HEK293 (cell line): ENCODE results near the gene SCN3A.

Experiments used
- BCL11B ChIP-seq: fragments of 450-650 bp; formaldehyde crosslinking; IDR thresholded peaks from 2 replicates; pipeline ENCODE4 v1.5.1; 2016; ENCODE audit warnings: low read depth, missing biosample characterization, missing genetic modification characterization
- CTCF ChIP-seq: fragments of 450-650 bp; formaldehyde crosslinking; IDR thresholded peaks from 2 replicates; pipeline ENCODE4 v1.5.1; 2016; ENCODE audit warnings: missing biosample characterization, missing genetic modification characterization
- REST ChIP-seq: fragments of 450-650 bp; formaldehyde crosslinking; IDR thresholded peaks from 2 replicates; pipeline ENCODE4 v1.5.1; 2016; ENCODE audit warnings: missing biosample characterization, missing genetic modification characterization
- YY1 ChIP-seq: fragments of 450-650 bp; formaldehyde crosslinking; IDR thresholded peaks from 2 replicates; pipeline ENCODE4 v1.5.1; 2018; ENCODE audit warnings: missing biosample characterization, missing genetic modification characterization
- ZNF16 ChIP-seq: fragments of 450-650 bp; formaldehyde crosslinking; IDR thresholded peaks from 2 replicates; pipeline ENCODE4 v1.5.1; 2016; ENCODE audit warnings: low read depth, missing biosample characterization, missing genetic modification characterization
- ZNF169 ChIP-seq: fragments of 450-650 bp; formaldehyde crosslinking; IDR thresholded peaks from 2 replicates; pipeline ENCODE4 v1.5.1; 2016; ENCODE audit warnings: missing biosample characterization, missing genetic modification characterization
- ZNF274 ChIP-seq, 2 experiments: fragments of 200-500 bp in 1 of 2; fragments of 450-650 bp in 1 of 2; sonication (Bioruptor generic) in 1 of 2; formaldehyde crosslinking in 1 of 2; IDR thresholded peaks; 2 replicates each; pipeline versions ENCODE4 v1.5.1 to v1.6.1; 2014 to 2016; ENCODE audit warnings: borderline replicate concordance in 1 of 2, inconsistent platforms in 1 of 2, low read length in 1 of 2, missing biosample characterization in 1 of 2, missing genetic modification characterization in 1 of 2
- ZNF280D ChIP-seq: fragments of 450-650 bp; formaldehyde crosslinking; IDR thresholded peaks from 2 replicates; pipeline ENCODE4 v1.5.1; 2016; ENCODE audit warnings: missing biosample characterization, missing genetic modification characterization
- ZNF350 ChIP-seq: fragments of 450-650 bp; formaldehyde crosslinking; IDR thresholded peaks from 2 replicates; pipeline ENCODE4 v1.5.0; 2017; ENCODE audit warnings: missing biosample characterization, mild to moderate bottlenecking, missing genetic modification characterization
- ZNF398 ChIP-seq: fragments of 450-650 bp; formaldehyde crosslinking; IDR thresholded peaks from 2 replicates; pipeline ENCODE4 v1.5.1; 2017; ENCODE audit warnings: missing biosample characterization, missing genetic modification characterization
- ZNF585B ChIP-seq: fragments of 450-650 bp; formaldehyde crosslinking; IDR thresholded peaks from 2 replicates; pipeline ENCODE4 v1.5.1; 2016; ENCODE audit warnings: missing biosample characterization, missing genetic modification characterization
- ZNF639 ChIP-seq: fragments of 450-650 bp; formaldehyde crosslinking; IDR thresholded peaks from 2 replicates; pipeline ENCODE4 v1.5.1; 2016; ENCODE audit warnings: missing biosample characterization, missing genetic modification characterization
- ZNF830 ChIP-seq: fragments of 450-650 bp; IDR thresholded peaks from 2 replicates; pipeline ENCODE4 v1.5.0; 2018; ENCODE audit warnings: missing biosample characterization, missing genetic modification characterization, low read depth, mild to moderate bottlenecking, moderate library complexity
- ZSCAN16 ChIP-seq: fragments of 450-650 bp; formaldehyde crosslinking; IDR thresholded peaks from 2 replicates; pipeline ENCODE4 v1.5.1; 2016; ENCODE audit warnings: missing biosample characterization, missing genetic modification characterization

GRCh38 chr2:165193178-165193777 is 10.6 kb downstream of the SCN3A start:
- TF ChIP-seq CTCF (no peak), ZNF16 (no peak), BCL11B (tag by site-specific recombination) (no peak), ZNF169 (tag by site-specific recombination) (no peak), REST (tag by site-specific recombination) (no peak), ZNF280D (tag by site-specific recombination) (no peak), ZNF398 (no peak), ZNF830 (no peak), ZNF639 (no peak), ZNF585B (tag by site-specific recombination) (no peak), YY1 (tag by site-specific recombination) (no peak), ZNF350 (tag by site-specific recombination) (no peak), ZNF274 (IDR thresholded peaks at IDR 0.05; ENCODE audit: low read length) (no peak), ZNF274 (tag by site-specific recombination; IDR thresholded peaks at IDR 0.05; ENCODE audit: borderline replicate concordance) (no peak), ZSCAN16 (no peak)
